ENCODE data around the gene CES4A. TPM values are rescaled to one million over a fixed set of nuclear protein-coding genes. Genes with fewer than 3 reads are reported as not detected.

Gene CES4A
- total RNA-seq, 2 experiments from 2014 or later, result 4.5 to 5.2 TPM

DNA sequence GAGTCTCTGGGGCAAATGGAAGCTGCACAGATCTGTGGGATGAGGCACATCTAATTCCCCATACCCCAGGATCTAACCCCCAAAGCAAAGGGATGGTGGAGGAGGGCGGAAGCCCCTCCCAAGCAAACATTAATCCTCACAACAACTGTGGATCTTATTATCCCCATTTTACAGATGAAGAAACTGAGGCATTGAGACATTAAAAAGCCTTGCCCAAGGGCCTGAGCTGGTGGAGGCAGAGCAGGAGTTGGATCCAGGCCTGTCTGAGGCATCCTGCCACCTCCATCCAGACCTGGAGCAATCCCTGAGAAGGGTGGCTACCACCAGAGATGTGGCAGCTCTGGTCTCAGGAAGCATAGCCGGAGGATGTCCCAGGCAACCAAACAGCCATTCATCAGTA is 22.9 kb downstream of the CES4A start:
- POLR2A ChIA-PET, result no interaction called here
- CTCF ChIA-PET, result interaction anchor here (1.2 to 5.0 kb wide), 4 partner anchors 17 to 144 kb away, joined by 3 to 23 read pairs (median 4); no protein-coding TSS in a partner anchor

DNA sequence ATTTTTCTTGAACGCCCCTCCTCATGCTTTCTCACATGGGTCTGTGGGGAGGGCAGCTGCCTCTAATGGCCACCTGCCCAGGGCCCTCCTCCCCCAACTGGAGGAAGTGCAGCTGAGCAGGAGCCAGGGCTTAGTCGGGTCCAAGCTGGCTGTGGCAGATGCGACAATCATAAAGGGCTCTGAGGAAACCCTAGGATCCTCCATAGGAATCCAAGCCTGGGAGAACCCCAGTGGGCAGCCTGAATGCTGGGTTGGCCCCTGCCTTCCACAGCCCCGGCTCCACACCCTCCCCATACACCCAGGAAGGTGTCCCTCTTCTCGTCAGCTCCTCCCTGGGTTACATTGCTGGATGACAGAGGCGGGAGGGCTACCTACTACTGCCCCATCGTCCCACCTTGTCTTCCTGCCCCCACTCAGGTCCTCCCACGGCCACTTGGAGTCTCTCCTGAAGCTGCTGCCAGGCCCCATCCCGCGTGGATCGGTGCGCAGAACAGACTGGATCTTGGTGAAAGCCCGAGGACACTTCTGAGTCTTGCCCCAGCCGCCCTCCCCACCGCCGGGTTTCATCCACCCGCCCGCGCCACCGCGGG is 24.9 kb downstream of the CES4A start:
- ChIA-PET CTCF (interaction anchor here (0.7 to 5.0 kb wide), 22 partner anchors 11 to 172 kb away, joined by 3 to 23 read pairs (median 5); partner anchors contain the start of genes CES3, CES4A, FBXL8 and TRADD), POLR2A (interaction anchor here (0.5 to 2.2 kb wide), 11 partner anchors 9 to 858 kb away, joined by 3 to 18 read pairs (median 4); partner anchors contain the start of genes CBFB, FBXL8, TMEM208 and TRADD)

DNA sequence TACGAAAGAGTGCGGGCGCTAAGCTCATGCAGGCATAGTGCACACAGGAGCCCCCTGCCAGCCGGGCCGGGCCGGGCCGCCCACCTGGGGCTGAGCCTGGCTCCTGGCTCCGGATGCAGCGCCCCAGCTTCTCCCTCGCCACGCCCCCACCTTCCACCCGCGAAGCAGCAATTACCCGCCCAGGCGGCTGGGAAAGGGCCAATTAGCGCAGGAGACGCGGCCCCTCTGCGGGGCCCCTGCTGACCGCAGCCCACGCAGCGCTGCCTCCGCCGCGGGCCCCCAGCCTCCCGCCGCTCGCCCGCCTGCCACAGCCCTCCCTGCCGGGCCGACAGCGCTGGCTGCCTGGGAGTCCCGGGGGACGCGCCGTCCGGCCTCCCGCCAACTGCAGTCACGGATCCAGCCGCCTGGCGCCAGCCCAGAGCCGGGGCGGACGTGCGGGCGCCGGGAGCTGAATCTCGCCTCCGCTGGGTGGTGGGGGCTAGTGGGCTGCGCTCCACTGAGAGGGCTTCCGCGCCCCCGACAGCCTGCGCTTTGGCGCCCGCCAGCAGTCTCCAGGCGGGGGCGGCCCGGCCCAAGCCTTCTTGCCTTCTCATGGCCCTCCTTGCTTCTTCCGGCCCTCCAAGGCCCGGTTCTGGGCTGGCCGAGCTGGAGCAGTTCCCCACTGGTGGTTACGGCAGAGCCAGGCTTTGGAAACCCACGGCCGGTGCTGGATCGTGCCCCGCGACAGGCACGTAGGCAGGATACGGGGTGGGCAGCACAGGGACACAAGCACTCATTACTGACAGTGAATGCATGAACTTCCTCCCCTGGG is 25.6 kb downstream of the CES4A start:
- ChIA-PET CTCF (interaction anchor here (0.7 to 5.0 kb wide), 24 partner anchors 11 to 171 kb away, joined by 3 to 23 read pairs (median 5); partner anchors contain the start of genes CES3, CES4A, FBXL8 and TRADD), POLR2A (interaction anchor here (0.6 to 2.2 kb wide), 9 partner anchors 8 to 213 kb away, joined by 3 to 18 read pairs (median 5); partner anchors contain the start of genes CBFB, FBXL8, TMEM208 and TRADD)

DNA sequence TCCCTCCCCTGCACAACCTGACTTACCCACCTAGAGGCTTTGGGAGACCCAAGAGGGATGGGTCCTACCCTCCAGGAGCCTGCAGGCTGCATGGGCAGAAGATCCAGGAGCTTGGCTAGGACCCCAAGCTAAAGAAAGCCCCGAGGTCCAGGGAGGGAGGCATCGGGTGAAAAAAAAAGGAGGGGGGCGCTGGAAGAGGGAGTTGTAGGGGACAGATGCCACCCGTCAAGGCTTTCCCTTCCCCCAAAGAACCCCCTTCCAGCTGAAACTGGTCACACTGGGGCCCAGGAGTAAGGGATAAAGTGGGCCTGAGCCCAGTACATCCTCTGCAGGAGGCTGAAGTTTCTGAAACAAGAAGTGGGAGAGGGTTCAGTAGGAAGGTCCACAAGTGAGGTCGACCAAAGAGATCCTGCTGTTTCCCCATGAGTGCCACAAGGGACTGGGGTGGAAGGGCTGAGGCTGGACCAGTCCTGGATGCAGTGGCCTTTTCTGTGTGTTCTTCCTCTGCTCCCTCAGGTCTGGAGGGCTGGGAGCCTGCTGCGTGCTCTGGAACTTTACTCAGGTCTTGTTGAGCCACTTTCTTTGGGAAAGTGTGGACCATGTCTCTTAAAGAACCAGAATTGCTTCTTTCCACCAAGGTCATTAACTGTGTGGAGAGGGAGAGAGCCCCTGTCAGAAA is 26.4 kb downstream of the CES4A start:
- ChIA-PET CTCF (interaction anchor here (0.7 to 5.0 kb wide), 14 partner anchors 11 to 170 kb away, joined by 3 to 23 read pairs (median 6); partner anchors contain the start of genes FBXL8 and TRADD), POLR2A (interaction anchor here (1.7 to 2.2 kb wide), 3 partner anchors 15 to 39 kb away, joined by 5 to 18 read pairs (median 16); partner anchors contain the start of gene CBFB)

DNA sequence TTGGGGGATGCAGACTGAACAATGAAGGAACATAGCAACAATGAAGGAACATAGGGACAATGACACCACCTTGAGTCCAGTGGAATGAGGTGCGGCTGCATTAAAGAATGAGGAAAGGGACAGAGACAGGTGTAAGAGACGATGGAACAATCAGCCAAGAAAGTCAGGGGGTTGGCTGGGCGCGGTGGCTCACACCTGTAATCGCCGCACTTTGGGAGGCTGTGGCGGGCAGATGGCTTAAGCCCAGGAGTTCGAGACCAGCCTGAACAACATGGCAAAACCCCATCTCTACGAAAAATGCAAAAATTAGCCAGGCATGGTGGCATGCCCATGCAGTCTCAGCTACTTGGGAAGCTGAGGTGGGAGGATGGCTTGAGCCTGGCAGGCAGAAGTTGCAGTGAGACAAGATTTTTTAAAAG is 26.9 kb downstream of the CES4A start:
- CTCF ChIA-PET, result interaction anchor here (0.7 to 5.0 kb wide), 5 partner anchors 11 to 162 kb away, joined by 4 to 23 read pairs (median 5); no protein-coding TSS in a partner anchor
- POLR2A ChIA-PET, result no interaction called here

GRCh38 chr16:67016143-67016542 is 27.8 kb downstream of the CES4A start:
- CTCF ChIA-PET, result interaction anchor here (0.8 to 5.9 kb wide), 8 partner anchors 9 to 163 kb away, joined by 3 to 63 read pairs (median 10); no protein-coding TSS in a partner anchor
- POLR2A ChIA-PET, result no interaction called here

DNA sequence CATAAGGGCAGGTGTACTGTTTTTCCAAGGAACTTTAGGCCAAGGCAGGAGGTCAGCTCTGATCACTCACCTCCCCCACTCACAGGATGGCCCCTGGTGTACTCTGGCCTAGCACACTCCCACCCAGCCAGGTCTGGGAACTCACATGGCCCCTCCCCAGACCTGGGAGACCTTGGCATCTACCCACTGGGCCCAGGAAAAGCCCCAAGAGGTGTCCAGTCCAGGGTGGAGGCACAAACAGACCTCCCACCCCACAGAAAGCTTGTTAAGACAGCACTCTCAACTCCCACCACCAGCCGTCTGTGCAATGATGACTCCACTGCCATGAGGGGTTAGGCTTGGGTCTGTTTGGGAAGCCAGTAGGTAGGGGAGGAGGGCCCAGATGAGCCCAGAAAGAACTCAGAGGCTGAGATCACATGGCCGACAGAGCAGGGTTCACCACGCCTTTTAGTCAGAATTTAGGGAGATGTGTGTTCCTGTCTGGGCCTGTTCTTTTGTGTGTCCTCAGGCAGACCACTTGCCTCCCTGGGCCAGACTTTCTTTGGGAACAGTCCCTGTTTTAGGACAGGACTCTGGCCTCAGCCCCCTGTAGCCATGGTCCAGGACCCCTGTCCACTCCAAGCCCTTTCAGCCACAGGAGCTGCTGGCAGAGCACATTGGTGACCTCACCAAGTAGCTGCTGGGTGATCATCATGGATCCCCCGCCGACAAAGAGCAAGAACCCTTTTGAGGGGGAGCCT is 28.5 kb downstream of the CES4A start:
- POLR2A ChIA-PET, result interaction anchor here (0.6 to 1.5 kb wide), 2 partner anchors 11 to 1082 kb away, joined by 3 to 10 read pairs; no protein-coding TSS in a partner anchor
- CTCF ChIA-PET, result interaction anchor here (0.8 to 5.9 kb wide), 19 partner anchors 9 to 167 kb away, joined by 3 to 63 read pairs (median 7); partner anchors contain the start of genes B3GNT9 and MATCAP1

GRCh38 chr16:67017421-67017750 is 29.0 kb downstream of the CES4A start:
- POLR2A ChIA-PET, result interaction anchor here (0.6 to 1.5 kb wide), 5 partner anchors 11 to 1082 kb away, joined by 3 to 10 read pairs (median 3); partner anchors contain the start of gene B3GNT9
- CTCF ChIA-PET, result interaction anchor here (0.7 to 5.9 kb wide), 24 partner anchors 10 to 226 kb away, joined by 3 to 63 read pairs (median 6); partner anchors contain the start of genes B3GNT9, MATCAP1 and PHAF1

GRCh38 chr16:67017810-67018488 is 29.6 kb downstream of the CES4A start:
- CTCF ChIA-PET, result interaction anchor here (0.6 to 5.9 kb wide), 34 partner anchors 10 to 300 kb away, joined by 3 to 63 read pairs (median 4); partner anchors contain the start of genes B3GNT9, FBXL8, MATCAP1 and PHAF1

GRCh38 chr16:67019171-67019570 is 30.8 kb downstream of the CES4A start:
- ChIA-PET CTCF (interaction anchor here (0.6 to 5.9 kb wide), 14 partner anchors 9 to 225 kb away, joined by 3 to 63 read pairs (median 8); partner anchors contain the start of genes B3GNT9 and MATCAP1), POLR2A (interaction anchor here (0.7 to 1.1 kb wide), 2 partner anchors 136 to 824 kb away, joined by 5 to 6 read pairs; no protein-coding TSS in a partner anchor)

More at GRCh38 chr16:67017810-67018488, 29.6 kb downstream of the CES4A start:
- POLR2A ChIA-PET, result interaction anchor here (0.6 to 1.5 kb wide), 6 partner anchors 10 to 1081 kb away, joined by 3 to 10 read pairs (median 4); partner anchors contain the start of gene B3GNT9

DNA sequence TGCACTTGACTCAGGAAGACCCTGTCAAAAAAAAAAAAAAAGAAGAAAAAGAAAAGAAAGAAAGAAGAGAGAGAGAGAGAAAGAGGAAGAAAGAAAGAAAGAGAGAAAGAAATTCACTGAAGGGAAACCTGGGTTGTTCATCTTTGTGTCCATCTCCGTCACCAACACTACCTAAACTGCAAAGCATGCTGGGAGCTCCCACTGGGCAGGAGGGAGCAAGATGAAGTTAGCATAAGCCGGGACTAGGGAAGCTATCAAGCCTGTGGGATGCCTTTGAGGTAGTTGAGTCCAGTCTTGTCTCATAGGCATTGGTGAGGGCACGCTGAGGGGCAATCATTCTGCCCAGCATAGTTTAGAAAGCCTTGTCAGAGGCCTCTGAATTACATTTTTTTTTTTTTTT is 32.9 kb downstream of the CES4A start:
- ChIA-PET POLR2A (interaction anchor here (0.7 to 1.2 kb wide), 3 partner anchors 8 to 540 kb away, joined by 3 to 5 read pairs (median 5); no protein-coding TSS in a partner anchor), CTCF (interaction anchor here (0.6 to 5.9 kb wide), 4 partner anchors 135 to 198 kb away, joined by 3 to 63 read pairs (median 5); no protein-coding TSS in a partner anchor)

- CTCF ChIA-PET, result interaction anchor here (1.0 to 1.9 kb wide), 3 partner anchors 79 to 163 kb away, joined by 4 to 5 read pairs (median 5); no protein-coding TSS in a partner anchor
- POLR2A ChIA-PET, result interaction anchor here (1.2 kb wide), 1 partner anchor 10 kb away, joined by 5 read pairs; no protein-coding TSS in a partner anchor
Observed at GRCh38 chr16:67022531-67023214, 34.3 kb downstream of the CES4A start.

DNA sequence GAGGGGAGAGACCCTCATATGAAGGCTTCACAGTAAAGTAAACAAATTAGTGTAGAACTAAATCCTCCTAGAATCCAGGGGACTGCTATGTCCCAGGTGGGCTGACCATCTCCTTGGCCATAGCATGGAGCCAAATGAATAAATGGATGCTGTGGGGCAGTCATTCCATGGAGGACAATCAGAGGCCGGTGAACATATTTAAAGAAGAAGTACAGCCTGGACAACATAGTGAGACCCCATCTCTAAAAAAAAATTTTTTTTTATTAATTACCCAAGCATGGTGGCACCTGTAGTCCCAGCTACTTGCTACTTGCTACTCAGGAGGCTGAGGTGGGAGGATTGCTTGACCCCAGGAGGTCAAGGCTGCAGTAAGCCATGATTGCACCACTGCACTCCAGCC is 35.3 kb downstream of the CES4A start:
- ChIA-PET POLR2A (no interaction called here), CTCF (interaction anchor here (2.2 kb wide), 1 partner anchor 131 kb away, joined by 8 read pairs; no protein-coding TSS in a partner anchor)

DNA sequence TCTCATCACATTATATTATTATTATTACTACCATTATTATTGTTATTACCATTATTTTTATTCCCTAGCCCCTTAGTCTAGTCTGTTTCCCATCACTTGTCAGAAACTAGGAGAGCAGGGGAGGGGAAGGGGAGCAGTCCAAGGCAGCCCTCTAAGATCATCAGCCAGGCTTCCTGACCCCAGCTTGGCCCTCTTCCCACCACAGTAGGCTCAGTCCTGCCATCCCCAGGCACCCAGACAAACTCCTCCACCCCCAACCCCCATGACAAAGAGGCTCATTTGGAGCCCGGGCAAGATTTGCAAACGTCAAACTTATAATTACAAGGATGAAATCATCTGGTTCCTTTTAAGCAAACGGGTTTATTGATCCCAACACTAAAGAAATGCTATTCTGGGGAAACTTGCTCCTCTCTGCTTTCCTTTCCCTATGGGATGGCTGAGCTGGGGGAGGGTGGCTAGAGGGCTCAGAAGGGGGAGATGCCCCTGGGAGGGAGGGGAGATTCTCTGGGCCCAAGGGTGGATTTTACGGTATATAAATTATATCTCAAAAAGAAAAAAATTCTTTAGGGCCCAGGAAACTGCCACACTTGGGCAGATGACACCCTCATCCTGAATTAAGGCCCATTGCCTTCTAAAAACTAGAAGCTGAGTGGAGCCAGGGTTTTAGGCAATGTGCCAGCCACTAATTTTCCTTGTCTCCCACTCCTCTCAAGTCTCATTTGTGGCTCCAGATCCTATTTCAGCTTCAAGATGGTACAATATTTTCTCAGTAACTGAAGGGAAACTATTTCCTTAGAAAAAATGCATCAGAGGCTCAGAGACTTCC is 36.2 kb downstream of the CES4A start:
- CTCF ChIA-PET, result interaction anchor here (1.0 to 2.2 kb wide), 2 partner anchors 11 to 131 kb away, joined by 5 to 8 read pairs; no protein-coding TSS in a partner anchor
- POLR2A ChIA-PET, result no interaction called here

GRCh38 chr16:67025210-67025550 is 36.8 kb downstream of the CES4A start:
- POLR2A ChIA-PET, result no interaction called here
- CTCF ChIA-PET, result interaction anchor here (1.0 to 2.2 kb wide), 2 partner anchors 12 to 130 kb away, joined by 5 to 8 read pairs; no protein-coding TSS in a partner anchor
